ENCODE data around the gene FTO.

The FTO gene

GRCh38 chr16:54049591-54050458, 345.9 kb downstream of the FTO start:
- DNase-seq (ENCODE audit: low read depth in 1 of 2, low spot score in 1 of 2) = no peak

DNA sequence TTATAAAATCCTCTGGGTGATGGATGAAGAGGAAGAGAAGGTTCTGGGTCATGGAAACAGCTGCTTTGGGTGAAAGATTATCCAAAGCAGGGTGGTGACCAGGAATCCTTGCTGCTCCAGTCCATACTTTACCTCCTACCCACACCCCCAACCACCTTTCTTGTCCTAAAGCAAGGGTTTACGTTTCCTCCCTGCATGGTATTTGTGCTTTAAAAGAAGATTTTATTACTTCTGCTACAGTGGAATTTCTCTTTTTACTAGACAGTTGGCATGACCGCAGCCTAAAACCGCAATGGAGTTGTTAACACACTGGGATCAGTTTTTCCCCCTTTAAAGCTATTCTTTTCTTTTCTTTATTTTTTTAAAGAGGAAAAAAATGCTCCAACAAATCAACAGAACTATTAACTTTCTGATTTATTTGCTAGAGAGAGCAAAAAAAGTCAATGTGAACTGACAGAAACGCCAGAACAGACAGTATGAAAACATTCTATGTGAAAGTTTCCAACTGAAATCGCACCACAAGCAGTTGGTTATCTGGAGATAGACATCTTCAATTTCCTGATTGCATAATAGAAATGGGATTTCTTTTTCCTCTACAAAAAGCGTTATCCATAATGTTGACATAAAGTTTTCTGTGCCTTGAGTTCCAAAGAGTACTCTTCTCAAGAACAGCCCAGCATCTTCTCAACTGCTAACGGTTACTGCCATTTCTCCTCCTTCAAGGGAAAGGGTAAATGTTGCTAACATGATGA, 346.7 kb downstream of the FTO start:
- DNase-seq (ENCODE audit: low read depth in 1 of 2, low spot score in 1 of 2) = no peak

- no peak for DNase-seq (ENCODE audit: low read depth in 1 of 2, low spot score in 1 of 2)
Measured at GRCh38 chr16:54051821-54052220, 347.9 kb downstream of the FTO start.

DNA sequence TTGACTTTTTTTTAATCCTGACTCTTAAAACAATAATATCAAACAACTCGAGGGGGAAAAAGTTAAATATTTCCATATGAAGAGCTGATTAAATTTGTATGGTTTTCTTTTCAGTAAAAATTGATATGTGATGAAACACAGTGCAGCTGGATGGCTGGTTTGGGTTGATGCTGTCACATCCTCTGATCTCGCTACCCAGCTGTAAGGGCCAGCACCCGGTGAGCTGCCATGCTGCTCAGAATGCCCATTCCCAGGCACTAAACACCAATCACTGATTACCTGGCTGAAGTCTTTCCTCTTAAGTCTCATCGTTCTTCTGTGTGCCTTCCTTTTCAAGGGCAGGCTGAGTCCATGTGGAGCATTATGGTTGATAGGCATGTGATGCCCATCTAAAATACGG, 348.3 kb downstream of the FTO start:
- DNase-seq (ENCODE audit: low read depth in 1 of 2, low spot score in 1 of 2) = no peak

GRCh38 chr16:54053891-54054820, 350.2 kb downstream of the FTO start:
- no peak for DNase-seq (ENCODE audit: low read depth in 1 of 2, low spot score in 1 of 2)

GRCh38 chr16:54055191-54055590, 351.2 kb downstream of the FTO start:
- DNase-seq (ENCODE audit: low read depth in 1 of 2, low spot score in 1 of 2) = no peak

- no peak for DNase-seq (ENCODE audit: low read depth in 1 of 2, low spot score in 1 of 2)
Measured at GRCh38 chr16:54055864-54056263, 351.9 kb downstream of the FTO start.

DNA sequence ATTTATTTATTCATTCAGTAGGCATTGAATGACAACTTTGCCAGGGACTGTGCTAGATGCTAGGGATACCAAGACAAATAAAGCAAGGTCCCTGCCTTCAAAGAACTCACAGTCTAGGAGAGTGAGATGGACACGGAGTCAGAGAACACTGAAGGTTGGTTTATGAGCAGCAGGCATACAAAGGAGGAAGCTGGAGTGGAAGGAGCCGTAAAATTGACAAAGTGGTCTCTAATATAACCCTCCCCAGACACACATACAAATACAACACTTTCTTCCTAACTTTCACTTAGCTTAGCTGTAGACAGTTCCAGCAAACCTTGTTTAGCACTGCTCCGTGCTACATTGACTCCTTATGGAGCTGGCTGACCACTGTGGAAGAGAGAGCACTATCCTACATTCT, 353.0 kb downstream of the FTO start:
- no peak for DNase-seq (ENCODE audit: low read depth in 1 of 2, low spot score in 1 of 2)

DNA sequence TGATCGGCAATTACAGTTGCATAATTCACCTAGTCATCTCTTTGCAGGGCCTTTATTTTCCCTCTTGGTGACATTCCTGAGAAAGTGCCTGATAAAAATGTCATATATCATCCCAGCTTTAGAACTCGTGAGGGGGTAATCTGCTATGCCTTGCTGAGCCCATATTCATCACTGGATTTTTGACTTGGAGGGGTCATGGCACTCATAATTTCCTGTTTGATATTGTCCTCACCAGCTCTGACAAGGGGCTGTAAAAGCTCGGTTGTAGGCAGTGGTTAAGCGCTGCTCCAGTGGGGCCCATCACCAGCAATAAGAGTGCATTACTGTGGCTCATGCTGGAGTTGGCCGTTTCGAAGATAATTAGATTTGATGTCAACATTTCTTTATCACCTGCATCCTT, 355.4 kb downstream of the FTO start:
- DNase-seq (ENCODE audit: low read depth in 1 of 2, low spot score in 1 of 2) = no peak

- no peak for DNase-seq (ENCODE audit: low read depth in 1 of 2, low spot score in 1 of 2)
Measured at GRCh38 chr16:54060599-54061421, 356.9 kb downstream of the FTO start.

DNA sequence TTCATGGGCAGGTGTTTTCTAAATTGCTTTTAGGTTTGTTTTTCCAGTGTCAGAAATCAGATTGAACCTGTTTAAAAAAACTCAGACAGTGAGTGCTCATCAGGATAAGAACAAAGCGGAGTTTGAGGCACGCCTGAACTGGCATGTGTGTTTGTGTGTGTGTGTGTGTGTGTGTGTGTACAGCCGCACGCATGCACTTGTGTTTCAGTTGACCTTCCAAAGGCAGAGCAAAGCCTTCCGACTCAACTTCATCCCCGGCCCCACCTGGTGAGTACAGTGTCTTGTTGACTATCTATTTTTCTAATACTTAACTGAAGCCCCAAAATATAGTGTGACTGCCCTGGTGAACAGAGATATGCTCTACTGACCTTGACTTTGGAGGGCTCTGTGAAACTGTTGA, 357.5 kb downstream of the FTO start:
- no peak for DNase-seq (ENCODE audit: low read depth in 1 of 2, low spot score in 1 of 2)

DNA sequence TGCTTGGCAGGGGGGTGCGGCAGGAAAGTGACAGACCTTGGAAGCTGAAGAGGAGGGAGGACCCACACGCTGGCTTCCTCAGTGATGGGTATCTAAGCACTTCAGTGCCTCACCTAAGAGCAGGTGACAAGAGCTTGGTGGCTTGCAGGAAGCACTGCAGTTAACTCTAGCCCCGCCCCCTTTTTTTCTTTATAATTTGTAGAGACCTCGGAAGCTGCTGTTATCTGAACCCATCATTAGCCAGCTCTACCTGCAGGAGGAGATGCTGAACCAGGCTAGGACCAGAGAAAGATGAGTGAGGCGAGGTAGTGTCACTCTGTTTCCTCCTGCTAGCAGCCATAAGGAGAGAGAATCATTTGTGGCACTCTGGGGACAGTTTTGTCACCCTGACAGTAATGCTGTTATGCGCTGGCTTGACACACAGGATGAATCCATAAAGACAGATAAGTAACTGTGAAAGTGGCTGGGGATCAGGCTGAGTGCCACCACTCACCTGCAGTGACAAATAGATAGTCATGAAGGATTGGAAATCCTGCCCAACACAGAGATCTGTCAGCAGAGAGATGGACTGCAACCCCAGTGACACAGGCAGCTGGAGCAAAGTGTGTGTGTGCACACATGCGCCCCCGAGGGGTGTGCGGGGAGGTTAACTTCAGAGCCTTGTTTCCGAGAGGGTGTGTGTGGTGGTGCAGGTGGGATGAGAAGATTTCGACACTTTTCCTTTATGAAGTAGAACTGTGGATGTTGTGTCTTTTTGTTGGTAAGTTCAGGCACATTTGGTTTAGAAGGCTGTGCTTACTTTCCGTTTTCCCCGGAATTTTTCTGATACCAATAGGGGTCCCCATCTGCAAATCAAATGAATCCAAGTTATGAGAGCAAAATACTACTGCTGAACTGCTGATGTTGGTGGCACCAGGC, 358.7 kb downstream of the FTO start:
- no peak for DNase-seq (ENCODE audit: low read depth in 1 of 2, low spot score in 1 of 2)

GRCh38 chr16:54063279-54063773, 359.4 kb downstream of the FTO start:
- no peak for DNase-seq (ENCODE audit: low read depth in 1 of 2, low spot score in 1 of 2)

- DNase-seq (ENCODE audit: low read depth in 1 of 2, low spot score in 1 of 2) = no peak
Measured at GRCh38 chr16:54066451-54067105, 362.6 kb downstream of the FTO start.

DNA sequence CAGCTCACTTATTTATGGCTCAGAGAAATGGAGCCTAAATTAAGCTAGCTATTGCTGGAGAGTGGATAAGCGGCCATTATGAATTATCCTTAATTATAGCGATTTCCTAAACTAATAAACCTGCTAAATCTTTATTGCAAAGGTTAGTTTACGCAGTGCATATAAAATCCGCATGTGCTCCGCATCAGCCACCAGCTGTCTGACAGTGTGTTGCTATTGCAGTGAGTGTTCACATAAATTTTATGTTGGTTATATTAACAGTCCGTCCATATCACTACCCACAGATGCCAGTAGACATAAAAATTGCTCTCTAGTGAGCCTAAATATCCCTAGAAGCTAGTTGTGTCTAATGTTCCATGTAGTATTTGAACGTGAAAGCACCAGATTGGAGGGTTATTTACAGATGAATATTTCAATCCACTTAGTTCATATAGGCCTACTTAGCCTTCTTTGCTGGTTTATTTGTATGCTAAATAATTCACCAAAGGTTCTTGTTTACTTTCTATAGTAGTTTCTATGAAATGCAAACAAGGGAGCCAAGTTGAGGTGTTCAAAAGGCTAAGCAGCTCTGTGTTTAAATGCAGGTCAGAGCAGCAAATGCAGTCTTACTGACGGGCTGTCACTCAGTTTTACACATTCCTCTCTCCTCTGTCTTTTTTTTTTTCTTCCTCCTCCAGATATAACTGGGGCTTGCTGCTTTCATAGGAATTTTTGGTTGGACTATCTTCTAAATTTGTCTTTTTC, 363.5 kb downstream of the FTO start:
- no peak for DNase-seq (ENCODE audit: low read depth in 1 of 2, low spot score in 1 of 2)

GRCh38 chr16:54068212-54068611, 364.3 kb downstream of the FTO start:
- DNase-seq (ENCODE audit: low read depth in 1 of 2, low spot score in 1 of 2) = no peak

DNA sequence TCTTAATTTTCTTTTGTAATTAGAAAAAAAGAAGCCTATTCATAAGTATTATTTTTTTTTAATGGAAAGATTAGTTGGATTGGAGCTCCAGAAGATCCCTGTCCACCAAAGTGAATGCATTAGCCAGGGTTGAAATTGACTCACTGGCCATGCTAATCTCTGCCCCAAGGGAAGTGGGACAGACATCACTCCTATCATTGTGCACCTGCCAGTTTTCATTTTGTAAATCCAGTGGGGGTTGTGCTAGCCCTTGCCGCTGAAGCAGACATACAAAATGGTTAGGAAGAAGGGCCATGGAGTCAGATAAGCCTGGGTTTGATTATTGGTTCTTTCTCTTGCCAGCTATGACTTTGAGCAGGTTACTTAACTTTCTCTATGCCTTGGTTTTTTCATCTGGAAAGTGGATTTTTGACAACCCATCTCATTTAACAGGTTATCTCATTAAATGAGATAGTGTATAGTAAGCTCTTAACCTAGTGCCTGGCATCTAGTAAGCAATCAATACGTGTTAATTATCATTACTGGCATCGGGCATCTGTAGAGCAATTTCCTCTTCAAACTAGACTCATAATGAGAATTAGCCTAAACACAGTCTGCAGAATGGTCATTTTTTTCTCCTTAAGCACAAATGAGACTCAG, 365.8 kb downstream of the FTO start:
- no peak for DNase-seq (ENCODE audit: low read depth in 1 of 2, low spot score in 1 of 2)
